ENCODE data around the gene ADGRD1.

ADGRD1 gene

GRCh38 chr12:131112021-131112420 lies 158.3 kb downstream of the ADGRD1 start:
- TF ChIP-seq REST (IDR thresholded peaks at IDR 0.05; ENCODE audit: insufficient read depth in 1 of 2, low read depth in 2 of 2, low read length in 2 of 2): no peak
- TF ChIP-seq POLR2AphosphoS5 (IDR thresholded peaks at IDR 0.05; ENCODE audit: low read depth, low read length): no peak
- TF ChIP-seq SIN3A (IDR thresholded peaks at IDR 0.05; ENCODE audit: borderline replicate concordance, insufficient read depth, low read length): no peak
- no peak for TF ChIP-seq TAF1 (IDR thresholded peaks at IDR 0.05; ENCODE audit: borderline replicate concordance, insufficient read depth, low read length)
- TF ChIP-seq FOXP2 (optimal IDR thresholded peaks at IDR 0.05; ENCODE audit: borderline replicate concordance, extremely low read depth, extremely low read length, insufficient read depth): no peak

- TF ChIP-seq FOXP2 (optimal IDR thresholded peaks at IDR 0.05; ENCODE audit: borderline replicate concordance, extremely low read depth, extremely low read length, insufficient read depth): no peak
- no peak for TF ChIP-seq REST (IDR thresholded peaks at IDR 0.05; ENCODE audit: insufficient read depth in 1 of 2, low read depth in 2 of 2, low read length in 2 of 2)
- no peak for TF ChIP-seq TAF1 (IDR thresholded peaks at IDR 0.05; ENCODE audit: borderline replicate concordance, insufficient read depth, low read length)
- TF ChIP-seq SIN3A (IDR thresholded peaks at IDR 0.05; ENCODE audit: borderline replicate concordance, insufficient read depth, low read length): no peak
- no peak for TF ChIP-seq POLR2AphosphoS5 (IDR thresholded peaks at IDR 0.05; ENCODE audit: low read depth, low read length)
These were observed 159.1 kb downstream of the ADGRD1 start for GRCh38 chr12:131112700-131113290.

GRCh38 chr12:131113568-131114270 lies 160.0 kb downstream of the ADGRD1 start:
- TF ChIP-seq TAF1 (IDR thresholded peaks at IDR 0.05; ENCODE audit: borderline replicate concordance, insufficient read depth, low read length): no peak

- TF ChIP-seq POLR2AphosphoS5 (IDR thresholded peaks at IDR 0.05; ENCODE audit: low read depth, low read length) (no peak), REST (IDR thresholded peaks at IDR 0.05; ENCODE audit: insufficient read depth in 1 of 2, low read depth in 2 of 2, low read length in 2 of 2) (no peak), FOXP2 (optimal IDR thresholded peaks at IDR 0.05; ENCODE audit: borderline replicate concordance, extremely low read depth, extremely low read length, insufficient read depth) (no peak), TAF1 (IDR thresholded peaks at IDR 0.05; ENCODE audit: borderline replicate concordance, insufficient read depth, low read length) (no peak)
These were observed 160.6 kb downstream of the ADGRD1 start for GRCh38 chr12:131114271-131114670.

GRCh38 chr12:131114942-131115584 lies 161.4 kb downstream of the ADGRD1 start:
- TF ChIP-seq TAF1 (IDR thresholded peaks at IDR 0.05; ENCODE audit: borderline replicate concordance, insufficient read depth, low read length): no peak
- TF ChIP-seq REST (IDR thresholded peaks at IDR 0.05; ENCODE audit: insufficient read depth in 1 of 2, low read depth in 2 of 2, low read length in 2 of 2): no peak
- no peak for TF ChIP-seq SIN3A (IDR thresholded peaks at IDR 0.05; ENCODE audit: borderline replicate concordance, insufficient read depth, low read length)
- TF ChIP-seq POLR2AphosphoS5 (IDR thresholded peaks at IDR 0.05; ENCODE audit: low read depth, low read length): no peak
- no peak for TF ChIP-seq FOXP2 (optimal IDR thresholded peaks at IDR 0.05; ENCODE audit: borderline replicate concordance, extremely low read depth, extremely low read length, insufficient read depth)

Measured in PFSK-1 (cell line).